Activated CD4-positive, alpha-beta T cell treated with anti-CD3 and anti-CD28 coated beads, Interleukin-2, amount 10 ng/mL, durations not matched to agents 24 days and 14 days (primary cell): ENCODE data around the gene BCAR1. TPM values are rescaled to one million over a fixed set of nuclear protein-coding genes. Genes with fewer than 3 reads are reported as not detected.
"Not testable (repeated sequence)": the region's sequence is repeated elsewhere in the genome, so short reads cannot be mapped to it uniquely, and the experiment has no call there.

ENCODE experiments used
- DNase-seq: peaks from one replicate; pipeline ENCODE4 v3.0.0; 2022
- H3K27ac Mint-ChIP-seq: one replicate; pipeline ENCODE4 v1.8.0; 2022; ENCODE audit warnings: mild to moderate bottlenecking, mixed read lengths
- H3K27me3 Mint-ChIP-seq: one replicate; pipeline ENCODE4 v1.8.0; 2022; ENCODE audit warnings: mixed read lengths
- H3K36me3 Mint-ChIP-seq: one replicate; pipeline ENCODE4 v1.8.0; 2022; ENCODE audit warnings: low read depth, mild to moderate bottlenecking, mixed read lengths
- H3K4me1 Mint-ChIP-seq: one replicate; pipeline ENCODE4 v1.8.0; 2021; ENCODE audit warnings: mixed read lengths
- H3K4me3 Mint-ChIP-seq: one replicate; pipeline ENCODE4 v1.8.0; 2022; ENCODE audit warnings: mild to moderate bottlenecking, moderate library complexity, mixed read lengths
- H3K9me3 Mint-ChIP-seq: one replicate; pipeline ENCODE4 v1.8.0; 2021; ENCODE audit warnings: mixed read lengths
- intact Hi-C: fragments of 100-400 bp; cut with micrococcal nuclease; formaldehyde crosslinking; loops from one replicate; pipeline ENCODE4 v1.15.1; 2023
- total RNA-seq: library from RNA; stranded (reverse); gene quantifications from 2 replicates; pipeline ENCODE4 v1.2.3, GENCODE V29; 2022

Gene BCAR1
- total RNA-seq, 1 donor from 2014 or later: 0.79 TPM

DNA sequence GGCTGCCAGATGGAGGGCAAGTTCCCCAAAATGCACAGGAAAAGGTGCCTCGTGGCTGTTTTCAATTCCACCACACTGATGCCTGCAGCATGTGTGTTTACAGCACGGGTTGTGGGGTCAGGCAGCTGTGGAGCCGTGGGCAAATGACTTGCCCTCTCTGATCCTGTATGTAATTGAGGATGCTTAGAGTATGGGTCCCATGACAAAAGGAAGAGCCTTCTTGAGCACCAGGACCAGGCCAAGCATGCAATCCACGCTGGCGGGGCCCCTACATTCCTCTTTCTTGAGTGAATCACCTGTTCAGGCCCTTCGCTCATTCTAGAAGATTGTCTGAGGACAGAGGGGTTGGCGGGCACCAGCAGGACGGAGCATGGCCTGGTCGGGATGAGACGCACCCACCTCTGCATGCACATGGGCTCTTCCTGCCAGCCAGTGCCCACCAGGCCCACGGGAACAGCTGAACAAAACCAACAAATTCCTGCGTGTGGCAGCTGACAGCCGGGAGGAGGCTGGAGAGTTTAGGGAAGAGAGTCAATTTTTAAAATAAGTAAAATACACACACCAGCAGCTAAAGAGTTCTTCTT is 43.1 kb downstream of the BCAR1 start:
- H3K27me3 Mint-ChIP-seq: no peaks in the 10 kb centered on the region
- no peak overlapping the region for H3K4me3 Mint-ChIP-seq
- DNase-seq: no peak
- no peaks in the 10 kb centered on the region for H3K4me1 Mint-ChIP-seq
- H3K9me3 Mint-ChIP-seq: no peaks in the 10 kb centered on the region
- intact Hi-C loops: no loop called here
- H3K36me3 Mint-ChIP-seq: no peaks in the 10 kb centered on the region
- no peak overlapping the region for H3K27ac Mint-ChIP-seq

DNA sequence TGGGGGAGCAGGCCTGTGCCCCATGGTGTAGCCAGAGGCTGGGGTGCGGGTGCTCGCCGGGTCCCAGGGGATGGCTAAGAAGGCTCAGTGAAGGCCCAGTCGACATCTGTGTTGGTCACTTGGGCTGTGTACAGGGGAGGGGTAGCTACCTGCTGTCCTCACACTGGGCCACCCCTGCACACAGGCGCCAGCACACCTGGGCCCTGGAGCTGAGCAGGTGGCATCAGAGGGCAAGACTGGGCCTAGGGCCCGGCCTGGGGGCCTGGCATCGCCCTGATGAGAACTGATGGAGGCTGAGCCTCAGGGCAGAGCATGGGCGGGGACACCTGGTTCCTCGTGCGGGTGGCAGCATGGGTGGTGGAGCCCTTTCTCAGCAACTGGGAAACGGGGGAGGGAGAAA is 43.6 kb downstream of the BCAR1 start:
- no peaks in the 10 kb centered on the region for H3K27me3 Mint-ChIP-seq
- H3K4me3 Mint-ChIP-seq: no peak overlapping the region
- no peaks in the 10 kb centered on the region for H3K4me1 Mint-ChIP-seq
- no peaks in the 10 kb centered on the region for H3K9me3 Mint-ChIP-seq
- no peak overlapping the region for H3K27ac Mint-ChIP-seq
- intact Hi-C loops: loop anchor here (2.0 kb wide), 1 partner anchor 17 kb away; no protein-coding TSS in a partner anchor
- no peaks in the 10 kb centered on the region for H3K36me3 Mint-ChIP-seq
- DNase-seq: no peak

DNA sequence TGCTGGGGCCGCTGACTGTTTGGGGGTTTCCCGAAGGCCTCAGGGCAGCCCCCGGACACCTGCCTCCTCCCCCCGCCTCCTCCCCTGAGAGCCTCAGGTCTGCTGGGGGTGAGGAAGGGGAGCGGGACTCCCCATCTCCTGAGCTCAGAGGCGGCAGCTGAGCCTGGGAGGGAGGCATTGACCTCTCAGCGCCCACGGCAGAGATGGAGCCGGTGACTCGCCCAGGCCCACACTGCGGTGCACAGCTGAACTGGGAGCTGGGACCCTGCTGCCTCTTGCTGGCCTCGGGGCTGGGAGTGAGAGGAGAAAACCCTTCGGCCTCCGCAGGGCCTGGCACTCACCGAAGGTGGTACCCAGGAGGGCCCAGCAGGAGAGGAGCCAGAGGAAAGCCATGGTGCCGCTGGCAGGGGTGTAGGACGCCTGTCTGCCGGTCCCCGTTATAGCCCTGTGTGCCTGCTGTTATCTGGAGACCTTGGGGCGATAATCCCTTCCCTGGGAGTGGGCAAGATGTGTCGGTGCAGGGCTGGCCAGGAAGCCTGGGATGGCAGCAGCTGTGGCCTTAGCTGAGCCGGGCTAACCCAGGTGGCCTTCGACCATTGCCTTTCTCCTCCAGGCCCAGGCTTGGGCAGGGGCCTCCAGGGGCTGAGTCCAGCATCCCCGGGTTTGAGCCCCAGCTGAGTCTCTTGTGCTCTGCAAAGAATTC is 44.5 kb downstream of the BCAR1 start, which contains the start of gene CTRB2:
Gene CTRB2 (minus strand): TSS at position 413 of the 703 bp plus-strand sequence. CDS start 20 bp downstream, at position 393.
- no peak within 1 kb of the TSS for H3K4me3 Mint-ChIP-seq
- no peak within 1 kb of the TSS for H3K27ac Mint-ChIP-seq
- no peaks in the 10 kb centered on the region for H3K27me3 Mint-ChIP-seq
- no peak for DNase-seq
- no peaks in the 10 kb centered on the region for H3K36me3 Mint-ChIP-seq
- intact Hi-C loops: loop anchor here (2.0 kb wide), 1 partner anchor 18 kb away; no protein-coding TSS in a partner anchor
- H3K9me3 Mint-ChIP-seq: no peaks in the 10 kb centered on the region
- H3K4me1 Mint-ChIP-seq: no peaks in the 10 kb centered on the region

DNA sequence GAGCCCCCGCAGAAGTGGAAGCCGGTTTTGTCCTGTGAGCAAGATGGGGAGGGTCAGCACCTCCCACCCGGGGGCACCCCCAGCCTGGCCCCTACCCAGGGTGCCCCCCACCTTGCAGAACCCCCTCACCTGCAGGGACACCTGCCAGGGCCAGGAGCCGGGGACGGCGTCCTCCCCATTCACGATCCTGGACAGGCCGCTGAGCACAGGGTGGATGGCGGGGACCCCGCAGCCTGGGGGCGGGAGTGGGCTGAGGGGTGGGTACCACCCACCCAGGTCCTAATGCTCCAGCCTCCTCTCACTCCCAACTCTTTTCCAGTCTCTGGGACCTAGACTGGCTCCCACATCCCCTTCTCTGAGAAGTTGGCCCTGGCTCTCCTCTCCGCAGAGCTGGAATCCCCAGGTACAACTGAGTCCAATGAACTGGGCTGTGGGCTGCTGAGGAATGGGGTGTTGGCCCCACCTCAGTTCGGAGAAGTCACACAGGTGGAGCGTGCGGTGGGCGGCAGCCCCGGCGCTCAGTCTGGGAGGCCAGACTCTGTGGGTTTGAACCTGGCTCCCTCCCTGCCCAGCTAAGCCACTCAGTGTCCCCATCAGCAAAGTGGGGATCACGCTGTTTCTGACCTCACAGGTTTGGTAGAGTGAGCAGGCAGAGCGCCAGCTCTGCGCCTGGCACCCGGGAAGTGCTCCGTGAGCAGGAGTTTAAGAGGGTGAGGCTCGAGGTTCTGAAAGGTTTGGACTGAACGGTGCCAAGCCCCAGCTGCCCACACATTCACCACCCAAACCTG is 45.3 kb downstream of the BCAR1 start:
- intact Hi-C loops: loop anchor here (2.0 kb wide), 1 partner anchor 19 kb away; no protein-coding TSS in a partner anchor
- not testable (repeated sequence) for H3K36me3 Mint-ChIP-seq, H3K4me1 Mint-ChIP-seq, H3K27ac Mint-ChIP-seq, H3K9me3 Mint-ChIP-seq, H3K4me3 Mint-ChIP-seq, DNase-seq, H3K27me3 Mint-ChIP-seq

DNA sequence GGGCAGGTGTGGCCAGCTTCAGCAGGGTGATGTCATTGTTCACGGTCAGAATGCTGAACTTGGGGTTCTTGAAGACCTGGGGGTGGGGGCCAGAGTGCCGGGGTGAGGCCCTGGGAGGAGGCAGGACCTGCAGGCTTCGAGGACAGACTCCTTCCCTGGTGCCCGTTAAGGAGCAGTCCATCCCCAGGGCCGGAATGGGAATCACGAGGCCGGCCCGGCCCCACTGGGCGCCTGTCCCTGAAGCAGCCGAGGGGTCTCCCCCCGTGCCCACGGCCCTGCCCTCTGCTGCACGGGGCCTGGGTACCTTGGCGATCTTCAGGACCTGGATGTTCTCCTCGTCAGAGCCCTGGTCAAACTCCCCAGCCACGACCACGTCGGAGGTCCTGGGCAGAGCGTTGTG is 46.0 kb downstream of the BCAR1 start:
- H3K4me3 Mint-ChIP-seq, intact Hi-C loops, H3K4me1 Mint-ChIP-seq, H3K36me3 Mint-ChIP-seq, H3K9me3 Mint-ChIP-seq, H3K27me3 Mint-ChIP-seq, DNase-seq, H3K27ac Mint-ChIP-seq: not testable (repeated sequence)

DNA sequence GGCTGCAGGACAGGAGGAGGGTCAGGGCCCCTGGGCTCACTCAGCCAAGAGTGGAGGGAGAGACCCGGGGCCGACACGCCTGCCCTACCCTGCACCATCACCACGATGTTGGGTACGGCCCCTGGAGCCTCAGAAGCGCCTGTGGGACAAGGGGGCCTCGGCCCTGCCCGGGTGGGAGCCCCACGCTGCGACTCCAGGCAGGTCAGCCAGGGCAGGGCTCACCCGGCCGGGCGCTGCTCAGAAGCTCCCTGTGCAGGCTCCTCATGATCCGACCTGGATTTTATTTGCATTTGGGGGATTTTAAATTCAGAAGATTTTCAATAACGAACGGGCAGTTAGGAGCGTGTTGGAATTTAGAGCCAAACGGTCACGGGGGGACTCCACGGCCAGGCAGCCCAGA is 46.5 kb downstream of the BCAR1 start:
- H3K4me3 Mint-ChIP-seq, H3K9me3 Mint-ChIP-seq, H3K27ac Mint-ChIP-seq, intact Hi-C loops, H3K36me3 Mint-ChIP-seq, DNase-seq, H3K4me1 Mint-ChIP-seq: not testable (repeated sequence)
- H3K27me3 Mint-ChIP-seq: peaks cover 11% of the 10 kb centered on the region

DNA sequence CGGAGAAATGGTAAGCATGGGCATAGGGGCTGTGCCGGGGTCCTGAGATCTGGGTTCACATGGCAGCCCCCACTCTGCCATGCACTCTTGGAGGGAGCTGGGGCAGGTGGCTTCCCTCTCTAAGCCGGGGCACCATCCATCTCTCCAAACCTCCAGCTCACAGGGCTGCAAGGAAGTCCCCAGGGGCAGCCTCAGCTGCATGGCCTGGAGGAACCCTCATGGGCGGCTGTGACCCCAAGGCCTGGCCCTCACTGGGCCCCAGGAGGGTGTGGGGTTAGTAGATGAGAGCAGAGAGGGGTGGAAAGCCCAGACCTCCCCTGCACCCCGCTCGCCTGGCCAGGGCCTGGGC is 47.0 kb downstream of the BCAR1 start:
- H3K27ac Mint-ChIP-seq: no peak overlapping the region
- peaks cover 11% of the 10 kb centered on the region for H3K27me3 Mint-ChIP-seq
- H3K9me3 Mint-ChIP-seq: no peaks in the 10 kb centered on the region
- peaks cover 8% of the 10 kb centered on the region for H3K4me1 Mint-ChIP-seq
- intact Hi-C loops: no loop called here
- no peak for DNase-seq
- H3K4me3 Mint-ChIP-seq: no peak overlapping the region
- H3K36me3 Mint-ChIP-seq: no peaks in the 10 kb centered on the region

DNA sequence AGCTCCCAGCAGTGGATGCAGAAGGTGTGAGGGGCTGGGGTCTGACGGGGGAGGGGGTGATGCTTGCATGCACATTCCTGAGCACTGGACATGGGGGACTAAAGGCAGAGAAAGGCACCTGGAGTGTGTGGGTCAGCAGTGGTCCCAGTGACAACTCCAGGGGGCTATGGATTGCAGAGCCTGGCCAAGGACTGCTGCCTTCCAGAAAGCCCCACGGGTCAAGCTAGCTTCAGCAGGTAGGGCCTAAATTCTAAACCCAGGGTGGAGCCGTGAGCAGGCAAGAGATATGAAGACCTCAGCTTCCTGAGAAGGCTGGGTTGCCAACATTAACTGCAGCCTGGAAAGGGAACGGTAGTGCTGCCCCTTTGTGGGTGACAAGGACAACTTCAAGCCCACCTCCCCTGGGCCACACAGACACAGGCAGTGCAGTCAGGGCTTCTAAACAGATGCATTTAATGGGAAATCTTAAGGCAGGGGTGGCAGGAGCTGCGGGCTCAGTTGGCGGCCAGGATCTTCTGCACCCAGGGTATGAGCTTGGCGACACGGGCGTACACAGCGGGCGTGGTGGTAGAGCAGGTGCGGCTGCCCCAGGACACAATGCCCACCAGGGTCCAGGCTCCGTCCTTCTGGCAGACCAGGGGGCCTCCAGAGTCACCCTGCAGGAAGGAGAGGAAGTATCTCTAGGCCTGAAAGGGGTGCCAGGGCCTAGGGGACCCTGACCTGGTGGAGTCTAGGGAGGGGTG is 47.6 kb downstream of the BCAR1 start:
- H3K4me3 Mint-ChIP-seq: no peak overlapping the region
- intact Hi-C loops: no loop called here
- DNase-seq: no peak
- peaks cover 11% of the 10 kb centered on the region for H3K27me3 Mint-ChIP-seq
- peaks cover 10% of the 10 kb centered on the region for H3K4me1 Mint-ChIP-seq
- H3K9me3 Mint-ChIP-seq: no peaks in the 10 kb centered on the region
- no peaks in the 10 kb centered on the region for H3K36me3 Mint-ChIP-seq
- no peak overlapping the region for H3K27ac Mint-ChIP-seq

DNA sequence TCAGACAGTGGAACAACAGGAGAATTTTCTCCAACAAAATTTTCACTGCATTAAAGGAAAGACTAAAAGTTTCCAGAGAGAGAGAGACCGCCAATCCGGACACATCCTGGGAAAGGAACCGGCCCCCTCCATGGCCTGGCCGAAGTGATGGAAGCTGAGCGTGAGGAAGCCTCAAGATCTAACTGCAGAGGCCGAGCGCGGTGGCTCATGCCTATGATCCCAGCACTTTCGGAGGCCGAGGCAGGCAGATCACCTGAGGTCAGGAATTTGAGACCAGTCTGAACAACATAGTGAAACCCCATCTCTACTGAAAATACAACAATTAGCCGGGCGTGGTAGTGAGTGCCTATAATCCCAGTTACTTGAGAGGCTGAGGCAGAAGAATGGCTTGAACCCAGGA is 48.3 kb downstream of the BCAR1 start:
- no peaks in the 10 kb centered on the region for H3K9me3 Mint-ChIP-seq
- H3K4me1 Mint-ChIP-seq: peaks cover 12% of the 10 kb centered on the region
- no peaks in the 10 kb centered on the region for H3K36me3 Mint-ChIP-seq
- intact Hi-C loops: no loop called here
- H3K27ac Mint-ChIP-seq: no peak overlapping the region
- DNase-seq: no peak
- peaks cover 15% of the 10 kb centered on the region for H3K27me3 Mint-ChIP-seq
- no peak overlapping the region for H3K4me3 Mint-ChIP-seq

DNA sequence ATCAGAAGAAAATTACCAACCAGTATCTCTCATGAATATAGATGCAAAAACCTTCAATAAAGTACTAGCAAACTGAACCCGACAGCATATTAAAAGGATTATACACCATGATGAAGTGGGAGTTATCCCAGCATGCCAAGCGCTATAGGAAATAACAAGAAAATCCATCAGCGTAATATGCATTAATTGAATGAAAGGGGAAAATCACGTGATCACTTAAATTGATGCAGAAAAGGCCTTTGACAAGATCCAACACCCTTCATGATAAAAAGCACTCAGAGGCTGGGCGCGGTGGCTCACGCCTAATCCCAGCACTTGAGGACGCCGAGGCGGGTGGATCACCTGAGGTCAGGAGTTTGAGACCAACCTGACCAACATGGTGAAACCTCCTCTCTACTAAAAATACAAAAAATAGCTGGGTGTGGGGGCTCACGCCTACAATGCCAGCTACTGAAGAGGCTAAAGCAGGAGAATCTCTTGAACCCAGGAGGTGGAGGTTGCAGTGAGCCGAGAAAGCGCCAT is 49.3 kb downstream of the BCAR1 start:
- Mint-ChIP-seq H3K27ac (no peak overlapping the region), H3K27me3 (peaks cover 24% of the 10 kb centered on the region), H3K4me3 (no peak overlapping the region)

DNA sequence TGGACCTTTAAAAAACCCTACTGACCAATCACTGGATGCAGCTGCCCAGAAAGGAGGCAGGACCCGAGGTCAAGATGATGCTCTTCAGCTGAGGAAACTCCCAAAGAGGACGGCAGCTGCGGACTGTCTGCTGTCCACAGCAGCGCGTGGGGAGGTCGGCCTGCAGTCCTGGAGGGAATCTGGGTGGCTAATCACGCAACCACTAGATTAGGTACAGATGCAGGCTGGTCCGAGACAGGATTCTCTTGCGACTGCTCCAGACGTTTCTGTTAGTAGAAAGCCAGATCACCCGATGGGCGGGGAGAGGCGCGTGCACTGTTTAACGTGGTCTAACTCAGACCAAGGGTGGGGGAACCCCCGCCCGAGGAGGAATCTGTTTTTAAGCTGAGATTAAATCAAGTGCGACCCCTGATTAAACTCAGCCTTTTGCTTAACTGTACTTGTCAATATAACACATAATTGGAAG is 53.3 kb downstream of the BCAR1 start:
- no peaks in the 10 kb centered on the region for H3K9me3 Mint-ChIP-seq
- no peak overlapping the region for H3K27ac Mint-ChIP-seq

More for the DNA sequence above, 49.3 kb downstream of the BCAR1 start:
- Mint-ChIP-seq H3K36me3 (no peaks in the 10 kb centered on the region), H3K4me1 (peaks cover 16% of the 10 kb centered on the region), H3K9me3 (no peaks in the 10 kb centered on the region)
- intact Hi-C loops: no loop called here
- DNase-seq: no peak

DNA sequence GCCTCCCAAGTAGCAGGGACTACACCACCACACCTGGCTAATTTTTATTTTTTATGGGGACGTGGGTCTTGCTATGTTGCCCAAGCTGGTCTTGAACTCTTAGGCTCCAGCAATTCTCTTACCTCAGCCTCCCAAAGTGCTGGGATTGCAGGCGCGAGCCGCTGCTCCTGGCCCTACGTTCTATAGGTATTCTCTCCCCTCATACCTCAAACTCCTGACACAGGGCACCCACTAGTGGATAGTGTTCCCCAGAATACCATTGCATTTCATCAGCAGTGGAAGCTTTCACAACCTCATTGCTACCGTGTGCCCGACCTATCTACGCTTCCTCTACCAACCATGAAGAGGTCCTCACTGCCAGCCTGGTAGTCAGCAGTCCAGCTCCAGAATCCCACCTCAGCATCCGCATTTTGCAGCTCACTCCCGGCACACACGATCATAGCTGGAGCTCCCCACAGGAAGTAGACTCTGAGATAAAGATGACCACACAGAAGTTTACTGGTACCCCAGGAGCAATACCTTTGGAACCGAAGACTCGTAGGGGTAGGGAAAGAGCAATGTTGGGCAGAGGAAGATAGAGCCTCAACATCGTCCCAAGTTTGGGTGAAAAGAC is 53.8 kb downstream of the BCAR1 start:
- peaks cover 30% of the 10 kb centered on the region for H3K27me3 Mint-ChIP-seq
- no peaks in the 10 kb centered on the region for H3K9me3 Mint-ChIP-seq
- DNase-seq: no peak
- H3K36me3 Mint-ChIP-seq: no peaks in the 10 kb centered on the region
- H3K4me1 Mint-ChIP-seq: peaks cover 16% of the 10 kb centered on the region
- H3K4me3 Mint-ChIP-seq: no peak overlapping the region
- H3K27ac Mint-ChIP-seq: no peak overlapping the region
- intact Hi-C loops: loop anchor here (2.0 kb wide), 1 partner anchor 267 kb away; the partner anchor contains the start of gene TMEM170A

More for the DNA sequence above, 53.3 kb downstream of the BCAR1 start:
- H3K4me1 Mint-ChIP-seq: peaks cover 16% of the 10 kb centered on the region
- intact Hi-C loops: loop anchor here (2.0 kb wide), 1 partner anchor 267 kb away; the partner anchor contains the start of gene TMEM170A
- no peaks in the 10 kb centered on the region for H3K36me3 Mint-ChIP-seq
- no peak overlapping the region for H3K4me3 Mint-ChIP-seq
- DNase-seq: no peak
- peaks cover 30% of the 10 kb centered on the region for H3K27me3 Mint-ChIP-seq

DNA sequence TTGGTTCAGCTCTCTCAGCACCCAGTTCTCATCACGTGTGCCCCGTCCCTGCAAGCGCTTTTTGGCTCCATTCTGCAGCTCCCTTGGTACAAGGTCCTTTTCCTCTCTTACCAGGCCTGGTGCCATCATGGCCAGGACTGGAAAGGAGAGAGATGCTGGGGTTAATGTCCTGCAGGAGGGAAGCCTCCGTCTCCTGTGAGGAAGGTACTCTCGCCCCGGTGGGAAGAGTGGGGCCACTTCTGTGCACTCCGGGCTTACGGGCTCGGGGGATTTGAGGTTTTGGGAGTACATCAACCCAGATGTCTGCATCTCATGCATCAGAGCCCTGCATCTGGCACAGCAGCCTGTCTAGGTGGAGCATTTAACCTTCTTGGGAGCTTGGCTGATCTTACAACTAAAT is 54.6 kb downstream of the BCAR1 start:
- Mint-ChIP-seq H3K27ac (no peak overlapping the region), H3K27me3 (peaks cover 30% of the 10 kb centered on the region), H3K9me3 (no peaks in the 10 kb centered on the region), H3K36me3 (no peaks in the 10 kb centered on the region), H3K4me3 (no peak overlapping the region), H3K4me1 (peaks cover 16% of the 10 kb centered on the region)
- no peak for DNase-seq
- intact Hi-C loops: no loop called here
